IPS-18c (cell line): ENCODE measurements around the gene DENND4C.
"Not testable (repeated sequence)": the region's sequence is repeated elsewhere in the genome, so short reads cannot be mapped to it uniquely, and the experiment has no call there.

ENCODE experiments used
- H3K4me3 ChIP-seq: 2 replicates; pipeline ENCODE4 v1.7.0; 2013; ENCODE audit warnings: low read depth, mild to moderate bottlenecking, low read length, moderate library complexity; ENCODE audit not compliant: insufficient read depth
- H3K9me3 ChIP-seq: one replicate; pipeline ENCODE4 v1.6.1; 2013; ENCODE audit warnings: mild to moderate bottlenecking, low read length, moderate library complexity; ENCODE audit not compliant: control insufficient read depth, insufficient read depth

DENND4C gene

GRCh38 chr9:19251203-19251602, 20.7 kb downstream of the DENND4C start:
- H3K4me3 ChIP-seq, H3K9me3 ChIP-seq: not testable (repeated sequence)

DNA sequence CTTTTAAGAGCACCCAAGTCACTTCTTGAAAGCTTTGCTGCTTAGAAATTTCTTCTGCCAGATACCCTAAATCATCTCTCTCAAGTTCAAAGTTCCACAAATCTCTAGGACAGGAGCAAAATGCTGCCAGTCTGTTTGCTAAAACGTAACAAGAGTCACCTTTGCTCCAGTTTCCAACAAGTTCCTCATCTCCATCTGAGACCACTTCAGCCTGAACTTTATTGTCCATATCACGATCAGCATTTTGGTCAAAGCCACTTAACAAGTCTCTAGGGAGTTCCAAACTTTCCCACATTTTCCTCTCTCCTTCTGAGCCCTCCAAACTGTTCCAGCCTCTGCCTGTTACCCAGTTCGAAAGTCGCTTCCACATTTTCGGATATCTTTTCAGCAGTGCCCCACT, 21.1 kb downstream of the DENND4C start:
- H3K4me3 ChIP-seq, H3K9me3 ChIP-seq: not testable (repeated sequence)

GRCh38 chr9:19252174-19252884, 21.8 kb downstream of the DENND4C start:
- no peaks in the 10 kb centered on the region for H3K9me3 ChIP-seq
- H3K4me3 ChIP-seq: no peak overlapping the region

DNA sequence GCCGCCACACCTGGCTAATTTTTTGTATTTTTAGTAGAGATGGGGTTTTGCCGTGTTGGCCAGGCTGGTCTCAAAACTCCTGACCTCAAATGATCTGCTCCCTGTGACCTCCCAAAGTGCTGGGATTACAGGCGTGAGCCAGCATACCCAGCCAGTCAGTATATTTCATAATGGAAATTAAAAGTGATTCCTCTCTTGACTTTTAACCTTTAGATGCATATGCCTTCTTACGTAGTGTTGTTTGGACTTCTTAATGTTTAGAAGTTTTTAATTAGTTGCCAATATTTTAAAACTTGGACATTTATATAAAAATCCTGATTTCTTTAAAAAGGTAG, 22.4 kb downstream of the DENND4C start:
- Histone ChIP-seq H3K4me3 (no peak overlapping the region), H3K9me3 (peaks cover 2% of the 10 kb centered on the region)

DNA sequence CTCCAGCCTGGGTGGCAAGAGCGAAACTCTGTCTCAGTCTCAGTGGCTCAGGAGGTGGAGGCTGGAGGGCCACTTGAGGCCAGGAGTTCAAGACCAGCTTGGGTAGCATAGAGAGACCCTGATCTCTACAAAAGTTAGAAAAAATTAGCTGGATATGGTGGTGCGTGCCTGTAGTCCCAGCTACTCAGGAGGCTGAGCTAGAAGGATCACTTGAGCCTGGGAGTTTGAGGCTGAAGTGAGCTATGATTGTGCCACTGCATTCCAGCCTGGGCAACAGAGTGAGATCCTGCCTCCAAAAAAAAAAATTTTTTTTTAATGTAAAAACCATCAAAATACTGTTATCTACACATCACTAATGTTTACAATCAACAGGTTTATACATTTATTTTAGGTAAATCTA, 24.6 kb downstream of the DENND4C start:
- H3K9me3 ChIP-seq: peaks cover 2% of the 10 kb centered on the region

DNA sequence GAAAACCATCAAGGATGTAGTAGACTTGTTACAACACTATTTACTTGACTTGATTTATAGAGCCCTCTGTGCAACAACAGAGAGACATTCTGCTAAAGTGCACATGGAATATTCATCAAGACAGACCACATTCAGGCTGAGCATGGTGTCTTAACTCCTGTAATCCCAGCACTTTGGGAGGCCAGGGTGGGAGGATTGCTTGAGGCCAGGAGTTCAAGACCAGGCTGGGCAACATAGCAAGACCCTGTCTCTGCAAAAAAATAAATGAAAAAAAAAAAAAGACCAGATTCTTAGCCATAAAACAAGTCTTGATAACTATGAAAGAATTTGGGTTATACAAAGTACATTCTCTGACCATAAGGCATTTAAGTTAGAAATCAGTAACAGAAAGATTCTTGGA, 25.3 kb downstream of the DENND4C start:
- Histone ChIP-seq H3K4me3 (no peak overlapping the region), H3K9me3 (peaks cover 2% of the 10 kb centered on the region)

More for the DNA sequence above, 24.6 kb downstream of the DENND4C start:
- no peak overlapping the region for H3K4me3 ChIP-seq

GRCh38 chr9:19259665-19260255, 29.3 kb downstream of the DENND4C start:
- not testable (repeated sequence) for H3K9me3 ChIP-seq, H3K4me3 ChIP-seq

- not testable (repeated sequence) for H3K4me3 ChIP-seq, H3K9me3 ChIP-seq
These were observed 35.1 kb downstream of the DENND4C start for GRCh38 chr9:19265602-19266001.

DNA sequence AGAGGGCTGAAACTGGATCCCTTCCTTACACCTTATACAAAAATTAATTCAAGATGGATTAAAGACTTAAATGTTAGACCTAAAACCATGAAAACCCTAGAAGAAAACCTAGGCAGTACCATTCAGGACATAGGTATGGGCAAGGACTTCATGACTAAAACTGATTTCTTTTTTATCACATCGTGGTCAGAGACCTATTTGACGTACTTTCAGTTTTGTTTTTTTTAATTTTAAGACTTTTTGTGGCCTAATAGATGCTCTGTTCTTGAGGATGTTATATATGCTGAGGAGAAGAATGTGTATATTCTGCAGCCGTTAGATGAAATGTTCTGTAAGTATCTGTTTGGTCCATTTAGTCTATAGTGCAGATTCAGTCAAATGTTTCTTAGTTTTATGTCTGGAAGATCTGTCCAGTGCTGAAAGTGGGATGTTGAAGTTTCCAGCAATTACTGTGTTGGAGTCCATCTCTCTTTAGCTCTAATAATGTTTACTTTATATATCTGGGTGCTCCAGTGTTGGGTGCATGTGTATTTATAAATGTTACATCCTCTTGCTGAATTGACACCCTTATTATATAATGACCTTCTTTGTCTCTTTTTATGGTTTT, 36.4 kb downstream of the DENND4C start:
- not testable (repeated sequence) for H3K4me3 ChIP-seq, H3K9me3 ChIP-seq

GRCh38 chr9:19269582-19269981, 39.1 kb downstream of the DENND4C start:
- H3K4me3 ChIP-seq: no peak overlapping the region

DNA sequence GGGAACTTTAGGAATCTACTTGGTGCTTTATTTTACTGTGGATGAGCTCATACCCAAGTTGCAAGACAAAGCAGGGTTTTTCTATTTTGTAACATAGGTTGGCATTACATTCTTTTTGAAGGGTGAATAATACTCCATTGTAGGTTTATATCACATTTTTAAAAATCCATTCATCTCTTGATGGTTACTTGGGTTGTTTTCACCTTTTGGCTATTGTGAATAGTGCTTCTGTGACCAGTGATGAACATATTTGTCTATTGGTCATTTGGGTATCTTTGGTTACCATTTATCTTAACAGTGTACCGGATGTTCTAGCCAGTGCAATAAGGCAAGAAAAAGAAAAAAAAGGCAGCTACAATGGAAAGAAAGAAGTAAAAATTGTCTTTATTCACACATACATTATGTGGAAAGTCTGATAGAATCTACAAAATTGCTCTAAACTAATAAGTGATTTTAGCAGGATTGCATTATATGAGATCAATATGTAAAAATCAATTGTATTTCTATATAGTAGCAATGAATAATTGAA, 40.0 kb downstream of the DENND4C start:
- peaks cover 4% of the 10 kb centered on the region for H3K9me3 ChIP-seq
- no peak overlapping the region for H3K4me3 ChIP-seq

More at GRCh38 chr9:19269582-19269981, 39.1 kb downstream of the DENND4C start:
- H3K9me3 ChIP-seq: peaks cover 4% of the 10 kb centered on the region

DNA sequence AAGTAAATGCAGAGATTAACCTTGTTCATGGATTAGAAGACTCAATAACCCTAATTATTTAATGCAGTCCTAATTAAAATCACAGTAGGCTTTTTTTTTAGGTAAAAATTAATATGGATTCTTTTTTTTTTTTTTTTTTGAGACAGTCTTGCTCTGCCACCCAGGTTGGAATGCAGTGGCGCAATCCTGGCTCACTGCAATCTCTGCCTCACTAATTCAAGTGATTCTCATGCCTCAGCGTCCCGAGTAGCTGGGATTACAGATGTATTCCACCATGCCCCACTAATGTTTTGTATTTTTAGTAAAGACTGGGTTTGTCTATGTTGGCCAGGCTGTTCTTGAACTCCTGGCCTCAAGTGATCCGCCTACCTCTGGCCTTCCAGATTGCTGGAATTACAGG, 40.6 kb downstream of the DENND4C start:
- H3K4me3 ChIP-seq: no peak overlapping the region
- peaks cover 4% of the 10 kb centered on the region for H3K9me3 ChIP-seq

DNA sequence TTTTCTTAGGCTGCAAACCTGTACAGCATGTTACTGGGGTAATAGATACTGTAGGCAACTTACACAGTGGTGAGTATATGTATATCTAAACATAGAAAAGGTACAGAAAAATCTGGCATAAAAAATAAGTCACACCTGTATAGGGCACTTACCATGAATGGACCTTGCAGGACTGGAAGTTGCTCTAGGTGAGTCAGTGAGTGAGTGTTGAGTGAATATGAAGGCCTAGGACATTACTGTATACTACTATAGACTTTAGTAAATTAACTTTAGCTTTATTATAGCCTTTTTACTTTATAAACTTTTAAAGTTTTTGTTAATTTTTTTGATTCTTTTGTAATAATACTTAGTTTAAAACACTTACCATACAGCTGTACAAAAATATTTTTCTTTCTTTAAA, 51.3 kb downstream of the DENND4C start:
- Histone ChIP-seq H3K4me3 (no peak overlapping the region), H3K9me3 (no peaks in the 10 kb centered on the region)

- no peaks in the 10 kb centered on the region for H3K9me3 ChIP-seq
- H3K4me3 ChIP-seq: no peak overlapping the region
These were observed 52.7 kb downstream of the DENND4C start for GRCh38 chr9:19283072-19283710.

DNA sequence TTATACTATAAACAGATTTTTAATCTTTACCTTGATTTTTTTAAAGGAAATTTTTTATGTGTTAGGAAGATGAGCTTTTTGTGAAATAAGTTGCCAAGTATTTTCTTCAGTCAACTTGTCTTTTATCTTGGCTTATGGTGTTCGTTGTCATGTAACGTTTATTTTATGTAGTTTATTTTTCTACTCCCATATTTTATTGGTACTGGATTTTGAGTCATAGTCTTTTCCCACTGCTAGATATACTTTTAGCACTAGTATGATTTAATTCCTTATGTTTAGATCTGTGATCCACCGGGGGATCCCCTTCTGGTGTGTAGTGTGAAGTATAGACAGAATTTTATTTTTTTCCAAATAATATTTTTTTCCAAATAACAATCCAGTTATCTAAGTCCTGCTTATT, 54.2 kb downstream of the DENND4C start:
- H3K4me3 ChIP-seq: no peak overlapping the region

GRCh38 chr9:19286634-19287188, 56.2 kb downstream of the DENND4C start:
- Histone ChIP-seq H3K9me3 (no peaks in the 10 kb centered on the region), H3K4me3 (no peak overlapping the region)

More for the DNA sequence above, 54.2 kb downstream of the DENND4C start:
- H3K9me3 ChIP-seq: no peaks in the 10 kb centered on the region

- no peak overlapping the region for H3K4me3 ChIP-seq
- H3K9me3 ChIP-seq: no peaks in the 10 kb centered on the region
These were observed 57.6 kb downstream of the DENND4C start for GRCh38 chr9:19288081-19288480.

DNA sequence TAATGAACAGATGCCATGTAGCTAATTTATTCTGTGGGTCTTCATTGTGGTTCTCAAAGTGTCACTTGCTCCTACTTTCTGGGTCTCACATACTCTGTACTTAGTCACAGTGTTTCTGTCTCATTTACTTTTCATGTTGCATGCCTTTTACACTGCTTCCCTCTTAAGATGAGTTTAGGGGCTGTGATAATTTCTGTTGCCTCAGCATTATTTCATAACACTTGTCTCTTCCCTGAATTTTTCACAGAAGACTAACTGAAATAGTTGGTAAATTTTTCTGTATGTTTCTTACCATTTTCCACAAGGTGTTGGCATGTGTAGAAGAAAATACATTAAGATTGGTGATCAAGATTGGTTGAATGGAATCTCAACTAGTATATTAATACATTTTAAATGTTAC, 59.6 kb downstream of the DENND4C start:
- no peak overlapping the region for H3K4me3 ChIP-seq
- H3K9me3 ChIP-seq: no peaks in the 10 kb centered on the region
